H9 (cell line): Measurements from ENCODE around the gene ATP2B2. TPM values are rescaled to one million over a fixed set of nuclear protein-coding genes. Genes with fewer than 3 reads are reported as not detected.

Experiments
- DNase-seq: peaks from one replicate; pipeline ENCODE4 v3.0.0-alpha.2; 2017
- H2AFZ ChIP-seq: one replicate; pipeline ENCODE4 v1.6.1; 2013; ENCODE audit warnings: mild to moderate bottlenecking, low read length, control low read depth, moderate library complexity
- H2AK5ac ChIP-seq: 2 replicates; pipeline ENCODE4 v1.6.1; 2013; ENCODE audit warnings: low read length, control low read depth, mixed read lengths; ENCODE audit not compliant: insufficient read length
- H2BK120ac ChIP-seq: one replicate; pipeline ENCODE4 v1.6.1; 2013; ENCODE audit warnings: low read depth, mild to moderate bottlenecking, low read length, control low read depth, inconsistent platforms; ENCODE audit not compliant: poor library complexity, severe bottlenecking
- H2BK12ac ChIP-seq: 2 replicates; pipeline ENCODE4 v1.6.1; 2013; ENCODE audit warnings: low read length, control low read depth, mixed read lengths, low read depth; ENCODE audit not compliant: insufficient read length
- H2BK15ac ChIP-seq: 2 replicates; pipeline ENCODE4 v1.6.1; 2013; ENCODE audit warnings: low read depth, low read length, control low read depth
- H2BK20ac ChIP-seq: one replicate; pipeline ENCODE4 v1.6.1; 2013; ENCODE audit warnings: low read depth, mild to moderate bottlenecking, low read length, control low read depth, inconsistent platforms; ENCODE audit not compliant: poor library complexity, severe bottlenecking
- H2BK5ac ChIP-seq: 2 replicates; pipeline ENCODE4 v1.6.1; 2013; ENCODE audit warnings: low read length, control low read depth, mixed read lengths; ENCODE audit not compliant: insufficient read length
- H3K14ac ChIP-seq: 2 replicates; pipeline ENCODE4 v1.6.1; 2013; ENCODE audit warnings: low read length, control low read depth; ENCODE audit not compliant: insufficient read depth
- H3K18ac ChIP-seq: 2 replicates; pipeline ENCODE4 v1.6.1; 2013; ENCODE audit warnings: low read depth, mild to moderate bottlenecking, mixed read lengths, low read length, control low read depth; ENCODE audit not compliant: insufficient read length
- H3K23ac ChIP-seq: 2 replicates; pipeline ENCODE4 v1.6.1; 2013; ENCODE audit warnings: low read length, control low read depth, mixed read lengths, low read depth; ENCODE audit not compliant: insufficient read length
- H3K23me2 ChIP-seq: 2 replicates; pipeline ENCODE4 v1.6.1; 2013; ENCODE audit warnings: low read depth, mild to moderate bottlenecking, mixed read lengths, low read length, control low read depth; ENCODE audit not compliant: insufficient read length, poor library complexity, severe bottlenecking
- H3K27ac ChIP-seq: 2 replicates; pipeline ENCODE4 v1.5.1; 2013; ENCODE audit warnings: low read length, control low read depth, mixed read lengths, low read depth; ENCODE audit not compliant: insufficient read length
- H3K27me3 ChIP-seq: 2 replicates; pipeline ENCODE4 v1.6.1; 2013; ENCODE audit warnings: low read length, control low read depth, inconsistent platforms; ENCODE audit not compliant: insufficient read depth
- H3K4ac ChIP-seq: 2 replicates; pipeline ENCODE4 v1.6.1; 2013; ENCODE audit warnings: low read depth, mild to moderate bottlenecking, control low read depth, inconsistent platforms, low read length, moderate library complexity
- H3K4me1 ChIP-seq: 2 replicates; pipeline ENCODE4 v1.6.1; 2013; ENCODE audit warnings: low read length, control low read depth, inconsistent platforms; ENCODE audit not compliant: insufficient read depth
- H3K4me2 ChIP-seq: 2 replicates; pipeline ENCODE4 v1.6.1; 2013; ENCODE audit warnings: low read length, control low read depth, mixed read lengths; ENCODE audit not compliant: insufficient read length, insufficient read depth
- H3K56ac ChIP-seq: 2 replicates; pipeline ENCODE4 v1.6.1; 2013; ENCODE audit warnings: low read depth, mild to moderate bottlenecking, mixed read lengths, low read length, control low read depth; ENCODE audit not compliant: insufficient read length
- H3K79me1 ChIP-seq: 2 replicates; pipeline ENCODE4 v1.6.1; 2013; ENCODE audit warnings: low read depth, mild to moderate bottlenecking, moderate library complexity, low read length, control low read depth, inconsistent platforms; ENCODE audit not compliant: insufficient read depth, poor library complexity, severe bottlenecking
- H3K79me2 ChIP-seq: 2 replicates; pipeline ENCODE4 v1.6.1; 2013; ENCODE audit warnings: low read length, control low read depth, inconsistent platforms; ENCODE audit not compliant: insufficient read depth
- H3K9ac ChIP-seq: 2 replicates; pipeline ENCODE4 v1.6.1; 2013; ENCODE audit warnings: low read length, control low read depth, mixed read lengths; ENCODE audit not compliant: insufficient read length; ENCODE audit errors: extremely low read depth
- H3K9me3 ChIP-seq: one replicate; pipeline ENCODE4 v1.6.1; 2013; ENCODE audit warnings: low read depth, low read length, inconsistent platforms; ENCODE audit not compliant: control insufficient read depth
- H3T11ph ChIP-seq: one replicate; pipeline ENCODE4 v1.6.1; 2013; ENCODE audit warnings: mild to moderate bottlenecking, low read length, control low read depth, inconsistent platforms
- H4K20me1 ChIP-seq: one replicate; pipeline ENCODE4 v1.6.1; 2013; ENCODE audit not compliant: control insufficient read depth, insufficient read length, insufficient read depth
- H4K5ac ChIP-seq: 2 replicates; pipeline ENCODE4 v1.6.1; 2013; ENCODE audit warnings: low read depth, mild to moderate bottlenecking, mixed read lengths, low read length, control low read depth; ENCODE audit not compliant: insufficient read length
- H4K8ac ChIP-seq: replicated peaks from 2 replicates; pipeline ENCODE4 v1.6.1; 2013; ENCODE audit warnings: low read length, control low read depth, mixed read lengths, low read depth; ENCODE audit not compliant: insufficient read length
- H4K91ac ChIP-seq: 2 replicates; pipeline ENCODE4 v1.6.1; 2013; ENCODE audit warnings: low read depth, mild to moderate bottlenecking, moderate library complexity, mixed read lengths, low read length, control low read depth; ENCODE audit not compliant: insufficient read length
- H3K27ac Mint-ChIP-seq, 3 experiments: 2 replicates in 2 of 3; 3 replicates in 1 of 3; pipeline ENCODE4 v1.8.0; 2020 to 2021; ENCODE audit warnings: mixed read lengths in 3 of 3, mild to moderate bottlenecking in 1 of 3, moderate library complexity in 1 of 3
- H3K27me3 Mint-ChIP-seq: 2 replicates; pipeline ENCODE4 v1.8.0; 2021; ENCODE audit warnings: low read depth, mild to moderate bottlenecking, moderate library complexity, mixed read lengths
- H3K36me3 Mint-ChIP-seq, 3 experiments: 2 replicates in 2 of 3; 3 replicates in 1 of 3; pipeline ENCODE4 v1.8.0; 2020 to 2021; ENCODE audit warnings: low read depth in 3 of 3, mixed read lengths in 3 of 3; ENCODE audit not compliant: insufficient read depth in 1 of 3
- H3K4me1 Mint-ChIP-seq, 2 experiments: 2 replicates each; pipeline ENCODE4 v1.8.0; 2020; ENCODE audit warnings: mixed read lengths in 2 of 2
- H3K4me3 Mint-ChIP-seq, 2 experiments: 2 replicates in 1 of 2; 3 replicates in 1 of 2; pipeline ENCODE4 v1.8.0; 2020 to 2021; ENCODE audit warnings: mild to moderate bottlenecking in 2 of 2, mixed read lengths in 2 of 2, moderate library complexity in 1 of 2
- H3K9me3 Mint-ChIP-seq, 2 experiments: 2 replicates in 1 of 2; 3 replicates in 1 of 2; pipeline ENCODE4 v1.8.0; 2020; ENCODE audit warnings: mild to moderate bottlenecking in 2 of 2, mixed read lengths in 2 of 2, moderate library complexity in 1 of 2
- CTCF ChIP-seq: fragments of 200-600 bp; sonication (generic); conservative IDR thresholded peaks from 3 replicates; pipeline ENCODE4 v1.8.0; 2021; ENCODE audit warnings: antibody characterized with exemption, mild to moderate bottlenecking
- WGBS: extraction: QIAGEN DNeasy Blood & Tissue Kit; methylation state at CpG from one replicate; pipeline ENCODE4 v1.1.7; 2013; ENCODE audit warnings: missing lambda C conversion rate, low lambda C conversion rate, mixed read lengths; ENCODE audit not compliant: insufficient read length; ENCODE audit errors: extremely low coverage; 5-methylcytosine and 5-hydroxymethylcytosine counted together
- total RNA-seq: library from RNA; stranded (reverse); gene quantifications from 2 replicates; pipeline ENCODE4 v1.2.1, GENCODE V29; 2021

Gene ATP2B2
- total RNA-seq, 1 experiment from 2014 or later = 0.33 TPM

- Histone ChIP-seq H3K18ac (no peak overlapping the region), H4K8ac (no peak overlapping the region), H4K20me1 (no peaks in the 10 kb centered on the region), H3K9ac (no peak overlapping the region), H3K23me2 (no peaks in the 10 kb centered on the region), H4K5ac (no peak overlapping the region), H3K79me2 (no peaks in the 10 kb centered on the region), H3K27ac (no peak overlapping the region), H3K27me3 (no peaks in the 10 kb centered on the region), H3T11ph (no peak overlapping the region), H2BK20ac (no peak overlapping the region), H2AK5ac (no peak overlapping the region), H3K79me1 (no peaks in the 10 kb centered on the region), H3K4me2 (no peak overlapping the region), H2AFZ (no peak overlapping the region), H3K4ac (no peak overlapping the region), H2BK120ac (no peak overlapping the region), H2BK15ac (no peak overlapping the region), H2BK12ac (no peak overlapping the region), H3K4me1 (peaks cover 3% of the 10 kb centered on the region; the same call in 1 of the 2 replicates), H3K9me3 (no peaks in the 10 kb centered on the region), H3K14ac (no peak overlapping the region), H3K56ac (no peak overlapping the region), H4K91ac (no peak overlapping the region), H3K23ac (no peak overlapping the region), H2BK5ac (no peak overlapping the region)
- WGBS = no CpG with 5 or more reads among the region's 3 CpGs
- Mint-ChIP-seq H3K4me1 (peaks cover 35 to 37% of the 10 kb centered on the region in 2 experiments), H3K27ac (peak overlapping the region in 1 of 3 experiments; percentile 89; a peak in 2 of 7 replicates), H3K36me3 (peaks cover 3 to 4% (median 4%) of the 10 kb centered on the region in 3 experiments; a peak in 5 of 7 replicates), H3K4me3 (no peak overlapping the region), H3K9me3 (peaks cover 3 to 5% of the 10 kb centered on the region in 2 experiments; a peak in 3 of 5 replicates), H3K27me3 (peaks cover 1% of the 10 kb centered on the region)
- no peak for DNase-seq
- no peak for TF ChIP-seq CTCF
These were observed 134.2 kb downstream of the ATP2B2 start for GRCh38 chr3:10371167-10371566.
